Measurements from ENCODE around the gene ACOT8.
"Not testable (repeated sequence)": the region's sequence is repeated elsewhere in the genome, so short reads cannot be mapped to it uniquely, and the experiment has no call there.

ACOT8 gene

GRCh38 chr20:45857114-45857881 is at the start of gene ACOT8, which contains the start of gene ZSWIM3:
Gene ACOT8 (minus strand): TSS chr20:45857392. CDS start chr20:45857315, 77 bp downstream.
Gene ZSWIM3 (plus strand): TSS chr20:45857614. CDS start chr20:45857826, 212 bp downstream.
- H3K27ac ChIP-seq = peak within 1 kb of the TSS; percentile 73
- TF ChIP-seq CTCF (conservative IDR thresholded peaks at IDR 0.05; ENCODE audit: low read depth) = no peak
- DNase-seq (ENCODE audit: low spot score) = peak; percentile 100
- POLR2A ChIA-PET (ENCODE audit: low non-redundant PET) = interaction anchor here (0.8 to 1.3 kb wide), 2 partner anchors 23 to 28 kb away, joined by 4 to 5 read pairs; no protein-coding TSS in a partner anchor
- CTCF ChIA-PET = interaction anchor here (0.5 to 1.0 kb wide), 4 partner anchors 15 to 549 kb away, joined by 3 read pairs; partner anchors contain the start of gene ELMO2

- peak; percentile 95 for DNase-seq (ENCODE audit: low spot score)
- no peak for TF ChIP-seq CTCF (conservative IDR thresholded peaks at IDR 0.05; ENCODE audit: low read depth)
- CTCF ChIA-PET = interaction anchor here (1.2 to 1.5 kb wide), 2 partner anchors 17 to 65 kb away, joined by 4 to 5 read pairs; no protein-coding TSS in a partner anchor
Observed at GRCh38 chr20:45905505-45906079, 48.4 kb upstream of the ACOT8 start.

GRCh38 chr20:45904583-45905504 is 47.7 kb upstream of the ACOT8 start:
- CTCF ChIA-PET = interaction anchor here (1.2 to 1.5 kb wide), 2 partner anchors 16 to 66 kb away, joined by 4 to 5 read pairs; no protein-coding TSS in a partner anchor
- no peak for DNase-seq (ENCODE audit: low spot score)
- H3K27ac ChIP-seq = peak overlapping the region; percentile 53
- POLR2A ChIA-PET (ENCODE audit: low non-redundant PET) = interaction anchor here (0.5 to 1.2 kb wide), 2 partner anchors 13 to 744 kb away, joined by 4 to 7 read pairs; no protein-coding TSS in a partner anchor
- TF ChIP-seq CTCF (conservative IDR thresholded peaks at IDR 0.05; ENCODE audit: low read depth) = no peak

More at GRCh38 chr20:45905505-45906079, 48.4 kb upstream of the ACOT8 start:
- POLR2A ChIA-PET (ENCODE audit: low non-redundant PET) = interaction anchor here (0.5 to 1.2 kb wide), 2 partner anchors 14 to 743 kb away, joined by 4 to 7 read pairs; no protein-coding TSS in a partner anchor
- peak overlapping the region; percentile 53 for H3K27ac ChIP-seq

DNA sequence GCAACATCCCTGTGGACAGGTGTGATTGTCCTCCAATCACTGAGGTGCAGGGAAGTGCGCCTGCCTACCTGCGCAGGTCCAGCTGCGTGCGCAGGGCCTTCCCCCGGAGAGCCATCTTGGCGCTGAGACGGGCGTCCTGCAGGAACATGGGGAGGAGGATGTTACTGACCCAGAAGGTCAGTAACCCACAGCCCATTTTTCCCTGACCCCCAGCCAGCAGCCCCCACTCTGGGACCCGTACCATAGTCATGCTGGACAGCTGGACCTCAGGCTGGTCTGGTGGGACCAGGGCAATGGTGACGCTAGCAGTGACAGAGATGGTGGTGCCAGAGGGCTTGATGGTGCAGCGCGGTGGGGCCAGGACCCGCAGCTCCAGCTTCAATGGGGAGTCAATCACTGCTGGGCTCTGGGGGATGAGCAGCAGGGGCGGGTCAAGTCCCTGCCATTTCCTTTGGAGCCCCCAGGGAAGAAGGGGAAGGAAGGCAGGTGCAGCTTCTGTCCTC is 45.1 kb upstream of the ACOT8 start:
- POLR2A ChIA-PET (ENCODE audit: low non-redundant PET) = interaction anchor here (0.6 to 1.0 kb wide), 2 partner anchors 13 to 680 kb away, joined by 3 read pairs; no protein-coding TSS in a partner anchor
- no peak overlapping the region for H3K27ac ChIP-seq
- no peak for TF ChIP-seq CTCF (conservative IDR thresholded peaks at IDR 0.05; ENCODE audit: low read depth)
- DNase-seq (ENCODE audit: low spot score) = no peak
- CTCF ChIA-PET = interaction anchor here (0.6 to 0.9 kb wide), 3 partner anchors 12 to 792 kb away, joined by 3 to 4 read pairs (median 3); no protein-coding TSS in a partner anchor

DNA sequence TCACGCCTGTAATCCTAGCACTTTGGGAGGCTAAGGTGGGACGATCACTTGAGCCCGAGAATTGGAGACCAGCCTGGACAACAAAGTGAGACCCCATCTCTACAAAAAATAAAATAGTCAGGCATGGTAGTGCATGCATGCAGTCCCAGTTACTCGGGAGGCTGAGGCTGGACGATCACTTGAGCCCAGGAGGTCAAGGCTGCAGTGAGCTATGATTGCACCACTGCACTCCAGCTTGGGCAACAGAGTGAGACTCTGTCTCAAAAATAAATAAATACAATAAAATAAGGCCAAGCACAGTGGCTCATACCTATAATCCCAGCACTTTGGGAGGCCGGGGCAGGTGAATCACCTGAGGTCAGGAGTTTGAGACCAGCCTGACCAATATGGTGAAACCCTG is 44.1 kb upstream of the ACOT8 start:
- DNase-seq (ENCODE audit: low spot score); POLR2A ChIA-PET (ENCODE audit: low non-redundant PET); H3K27ac ChIP-seq; CTCF ChIA-PET: not testable (repeated sequence)

- CTCF ChIA-PET = interaction anchor here (0.6 kb wide), 2 partner anchors 9 to 112 kb away, joined by 3 to 4 read pairs; no protein-coding TSS in a partner anchor
- TF ChIP-seq CTCF (conservative IDR thresholded peaks at IDR 0.05; ENCODE audit: low read depth) = no peak
- POLR2A ChIA-PET (ENCODE audit: low non-redundant PET) = no interaction called here
- no peak for DNase-seq (ENCODE audit: low spot score)
- no peak overlapping the region for H3K27ac ChIP-seq
Observed at GRCh38 chr20:45899046-45899835, 42.0 kb upstream of the ACOT8 start.
